T-helper 2 cell treated with Interferon-gamma antibody and Interleukin-4, amounts not matched to agents 100 ng/mL and 5 ng/mL, for 36 hours (primary cell): ENCODE results near the gene RAB21. TPM values are rescaled to one million over a fixed set of nuclear protein-coding genes. Genes with fewer than 3 reads are reported as not detected.
"Not testable (repeated sequence)": the region's sequence is repeated elsewhere in the genome, so short reads cannot be mapped to it uniquely, and the experiment has no call there.

Experiments
- intact Hi-C: fragments of 100-400 bp; cut with micrococcal nuclease; formaldehyde crosslinking; loops from one replicate; pipeline ENCODE4 v1.15.1; 2023
- total RNA-seq: library from RNA; stranded (reverse); gene quantifications from 2 replicates; pipeline ENCODE4 v1.2.3, GENCODE V29; 2022

RAB21 gene
- total RNA-seq, 1 donor from 2014 or later, result 64.7 TPM

DNA sequence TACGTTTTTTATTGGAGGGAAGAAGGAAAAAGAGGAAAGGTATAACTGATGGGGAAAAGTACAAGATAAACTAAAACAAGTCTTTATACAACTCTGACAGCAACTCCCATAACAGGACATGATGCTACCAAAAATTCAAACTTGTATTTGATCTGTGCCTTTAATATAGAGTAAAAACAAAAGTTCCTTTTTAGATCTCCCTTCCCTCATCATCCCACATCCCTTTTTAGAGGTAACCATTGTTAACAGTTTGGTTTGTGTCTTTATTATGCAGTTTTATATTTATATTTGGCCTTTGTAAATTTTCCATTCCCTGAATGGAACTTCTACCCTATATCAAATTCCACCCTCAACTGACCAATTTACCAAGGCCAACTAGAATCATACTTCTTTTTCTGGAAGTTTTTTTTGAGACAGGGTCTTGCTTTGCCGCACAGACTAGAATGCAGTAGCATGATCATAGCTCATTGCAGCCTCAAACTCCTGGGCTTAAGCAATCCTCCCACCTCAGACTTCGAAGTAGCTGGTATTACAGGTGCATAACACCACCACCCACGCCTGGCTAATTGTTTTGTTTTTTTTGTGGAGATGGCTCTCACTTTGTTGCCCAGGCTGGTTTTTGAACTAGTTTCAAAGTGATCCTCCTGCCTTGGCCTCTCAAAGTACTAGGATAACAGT is 36.9 kb downstream of the RAB21 start:
- intact Hi-C loops, result no loop called here

DNA sequence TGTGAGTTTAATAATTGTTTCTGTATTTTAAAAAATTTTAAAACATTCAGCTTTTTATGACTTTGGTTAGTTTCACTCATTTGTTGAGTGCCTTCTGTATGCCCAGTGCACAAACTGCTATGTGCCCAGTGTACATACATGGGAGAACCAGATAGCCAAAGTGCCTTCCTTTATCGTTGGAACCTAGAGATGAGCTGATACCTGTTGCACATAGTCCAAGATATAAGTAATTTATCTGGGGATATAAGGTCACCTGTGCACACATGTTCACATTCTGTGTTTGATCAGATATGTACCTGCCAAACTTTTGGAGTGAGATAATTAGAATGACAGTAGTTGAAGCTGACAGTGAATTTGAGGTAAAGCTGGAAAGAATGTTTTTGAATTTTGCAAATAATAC is 37.9 kb downstream of the RAB21 start:
- intact Hi-C loops, result no loop called here

DNA sequence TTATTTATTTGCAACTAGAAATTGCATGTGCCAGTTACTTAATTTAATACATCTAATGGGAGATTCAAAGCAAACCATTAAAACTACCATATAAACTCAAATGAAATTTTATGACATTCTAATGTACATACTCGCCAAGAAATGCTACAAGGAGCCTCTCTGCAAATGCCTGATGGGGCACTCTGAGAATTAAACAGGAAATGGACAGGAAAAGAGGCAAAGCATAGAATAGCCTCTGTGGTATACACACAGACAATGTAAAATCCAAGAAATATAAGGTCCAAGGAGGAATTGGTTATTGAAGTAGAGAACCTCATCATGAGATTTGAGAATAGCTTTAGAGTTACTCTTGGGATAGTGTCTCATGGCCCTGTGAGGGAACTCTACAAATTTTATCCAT is 41.2 kb downstream of the RAB21 start:
- intact Hi-C loops, result no loop called here

DNA sequence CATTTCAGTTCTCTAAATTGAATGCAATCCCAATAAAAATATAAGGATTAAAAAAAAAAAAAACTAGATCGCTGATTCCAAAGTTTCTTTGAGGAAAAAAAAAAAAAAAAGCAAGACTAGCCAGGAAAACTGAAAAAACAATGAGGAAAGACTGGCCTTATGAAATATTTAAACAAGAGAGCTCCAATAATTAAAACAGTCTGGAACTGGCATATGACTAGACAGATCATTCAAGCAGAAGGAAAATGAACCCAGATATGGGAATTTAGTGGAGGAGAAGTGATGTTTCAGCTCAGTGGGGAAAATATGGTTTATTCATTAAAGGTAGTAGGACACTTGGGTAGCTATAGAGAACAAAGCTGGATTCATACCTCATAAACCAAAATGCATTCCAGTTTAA is 42.9 kb downstream of the RAB21 start:
- intact Hi-C loops, result no loop called here

DNA sequence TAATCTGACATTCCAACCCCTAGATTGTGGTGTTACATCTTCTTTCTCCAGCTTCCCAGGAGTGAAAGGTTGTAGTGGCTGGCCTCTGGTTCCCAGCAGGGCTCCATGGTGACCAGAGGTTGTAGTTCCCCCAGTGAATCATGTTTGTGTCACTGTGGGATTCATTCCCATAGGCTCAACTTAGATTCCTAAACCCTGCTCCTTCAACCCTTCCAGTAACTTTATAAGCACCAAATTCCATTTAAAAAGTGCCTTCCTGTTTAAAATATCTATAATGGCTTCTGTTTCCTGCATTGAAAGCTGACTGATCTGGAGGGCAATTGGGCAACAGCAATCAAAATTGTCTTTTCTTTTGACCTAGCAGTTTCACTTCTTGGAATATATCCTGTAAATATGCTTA is 44.4 kb downstream of the RAB21 start:
- intact Hi-C loops, result no loop called here

DNA sequence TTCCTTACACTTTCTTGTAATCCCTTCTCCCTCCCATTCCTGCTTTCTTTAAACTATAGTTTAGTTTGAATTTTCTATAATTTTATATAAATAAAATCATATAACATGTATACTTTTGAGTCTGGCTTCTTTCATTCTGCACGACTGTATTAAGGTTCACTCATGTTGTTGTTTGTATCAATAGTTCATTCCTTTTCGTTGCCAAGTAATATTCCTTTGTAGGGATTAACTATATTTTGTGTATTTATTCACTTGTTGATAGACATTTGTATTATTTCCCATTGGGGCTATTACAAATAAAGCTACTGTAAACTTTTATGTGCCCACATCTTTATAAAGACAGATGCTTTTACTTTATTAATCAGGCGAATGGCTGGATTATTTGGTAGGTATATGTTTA is 45.5 kb downstream of the RAB21 start:
- intact Hi-C loops, result no loop called here

DNA sequence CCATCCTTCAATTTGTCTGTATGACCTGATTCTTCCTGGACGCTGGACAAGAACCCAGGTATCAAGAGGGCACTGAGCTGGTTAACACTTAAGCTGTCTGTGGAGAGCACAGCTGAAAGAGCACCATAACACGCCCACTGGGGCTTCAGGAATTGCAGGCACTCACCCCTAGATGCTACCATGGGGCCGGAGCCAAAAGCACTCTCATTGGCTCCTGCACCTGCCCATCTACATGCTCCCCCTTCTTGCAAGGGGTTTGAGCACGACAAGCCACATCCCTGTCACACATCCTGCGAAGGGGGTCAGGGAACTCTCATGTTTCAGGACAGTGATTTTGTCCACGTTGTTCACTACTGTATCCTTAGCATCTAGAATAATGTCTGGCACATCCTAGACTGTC is 49.8 kb downstream of the RAB21 start:
- intact Hi-C loops, result no loop called here

DNA sequence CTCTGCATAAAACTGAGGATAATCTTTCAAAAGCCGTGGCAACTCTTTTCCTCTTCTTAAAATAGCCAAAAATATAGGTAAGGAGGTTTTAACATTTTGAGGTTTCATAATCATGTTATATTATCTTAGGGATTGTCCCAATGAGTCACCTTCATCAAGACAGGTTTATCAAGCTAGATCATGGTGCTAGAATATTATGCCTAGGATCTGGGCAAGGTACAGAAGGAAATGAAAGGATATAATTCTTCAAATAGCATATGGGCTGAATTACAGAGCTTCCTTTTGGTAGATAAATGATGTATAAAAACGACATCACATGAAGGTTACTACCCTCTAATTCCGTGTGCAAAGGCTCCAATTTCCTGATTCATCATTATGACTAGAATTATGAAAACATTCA is 56.3 kb downstream of the RAB21 start:
- intact Hi-C loops, result no loop called here

DNA sequence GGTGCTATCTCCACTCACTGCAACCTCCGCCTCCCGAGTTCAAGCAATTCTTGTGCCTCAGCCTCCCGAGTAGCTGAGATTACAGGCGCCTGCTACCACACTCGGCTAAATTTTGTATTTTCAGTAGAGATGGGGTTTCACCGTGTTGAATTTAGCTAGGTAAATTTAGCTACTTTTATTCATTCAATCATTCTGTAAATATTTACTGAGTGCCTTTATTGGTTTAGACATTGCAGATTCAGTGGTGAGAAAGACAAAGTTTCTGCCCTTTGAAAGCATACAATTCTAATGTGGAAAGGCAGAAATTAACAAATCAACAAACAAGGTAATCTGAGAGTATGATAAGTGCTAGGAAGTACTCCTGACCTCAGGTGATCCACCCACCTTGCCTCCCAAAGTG is 60.6 kb downstream of the RAB21 start:
- intact Hi-C loops, result not testable (repeated sequence)

DNA sequence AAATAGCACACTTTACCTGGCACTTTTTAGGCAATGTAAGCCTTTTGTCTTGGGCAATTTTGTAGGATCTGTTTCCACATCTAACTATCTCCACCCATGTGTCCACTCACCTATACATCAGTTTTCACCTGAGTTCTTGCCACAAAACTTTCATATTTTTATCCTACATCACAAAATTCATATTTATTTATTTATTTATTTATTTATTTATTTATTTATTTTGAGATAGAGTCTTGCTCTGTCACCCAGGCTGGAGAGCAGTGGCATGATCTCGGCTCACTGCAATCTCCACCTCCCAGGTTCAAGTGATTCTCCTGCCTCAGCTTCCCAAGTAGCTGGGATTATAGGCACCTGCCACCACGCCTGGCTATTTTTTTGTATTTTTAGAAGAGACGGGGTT is 67.4 kb downstream of the RAB21 start:
- intact Hi-C loops, result not testable (repeated sequence)

DNA sequence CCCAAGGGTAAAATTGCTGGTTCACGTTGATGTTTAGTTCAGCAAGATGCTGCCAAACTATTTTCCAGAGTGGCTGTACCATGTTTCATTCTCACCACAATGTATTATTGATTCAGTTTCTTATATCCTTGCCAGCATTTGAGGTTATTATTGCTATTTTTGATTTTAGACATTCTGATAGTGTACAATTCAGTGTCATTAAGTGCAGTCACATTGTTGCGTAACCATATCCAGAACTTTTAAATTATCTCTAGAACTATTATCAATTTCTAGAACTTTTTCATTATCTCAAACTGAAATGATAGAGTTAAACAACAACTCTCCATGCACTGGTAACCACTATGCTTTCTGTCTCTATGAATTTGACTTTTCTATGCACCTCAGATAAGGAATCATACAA is 74.2 kb downstream of the RAB21 start:
- intact Hi-C loops, result no loop called here

DNA sequence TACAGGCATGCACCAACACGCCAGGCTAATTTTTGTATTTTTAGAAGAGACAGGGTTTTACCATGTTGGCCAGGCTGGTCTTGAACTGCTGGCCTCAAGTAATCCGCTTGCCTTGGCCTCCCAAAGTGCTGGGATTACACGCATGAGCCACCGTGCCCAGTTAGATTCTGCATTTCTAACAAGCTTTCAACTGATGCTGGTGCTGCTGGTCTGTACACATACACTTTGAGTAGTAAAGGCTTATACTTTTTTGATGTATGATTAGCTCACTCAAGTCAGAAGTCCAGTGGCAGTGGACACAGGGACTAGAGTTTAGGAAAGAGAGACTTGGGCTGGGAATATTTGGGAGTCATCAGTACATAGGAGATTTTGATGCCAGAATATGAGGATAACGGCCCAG is 82.7 kb downstream of the RAB21 start:
- intact Hi-C loops, result loop anchor here (5.0 kb wide), 1 partner anchor 100 kb away; the partner anchor contains the start of gene TPH2

DNA sequence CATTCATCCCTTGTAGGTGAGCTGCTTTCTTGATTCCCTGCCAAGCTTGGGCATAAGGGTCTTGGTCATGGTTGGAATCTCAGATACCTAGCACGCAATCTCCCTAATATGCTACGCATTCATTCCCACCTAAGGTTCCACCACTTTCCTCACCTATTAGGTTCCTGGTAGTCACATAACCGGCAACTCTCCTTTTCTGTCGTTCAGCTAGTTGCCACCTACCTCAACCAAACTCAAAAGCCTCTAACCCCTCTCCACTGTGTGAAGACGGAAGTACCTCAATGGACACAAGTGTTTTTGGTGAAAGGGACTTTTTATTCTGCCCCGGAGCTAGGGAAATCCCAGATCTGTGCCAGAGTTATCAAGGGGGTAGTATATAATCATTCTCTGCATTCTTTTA is 83.6 kb downstream of the RAB21 start:
- intact Hi-C loops, result loop anchor here (2.0 to 5.0 kb wide), 2 partner anchors 99 to 1595 kb away; partner anchors contain the start of genes CNOT2 and TPH2

DNA sequence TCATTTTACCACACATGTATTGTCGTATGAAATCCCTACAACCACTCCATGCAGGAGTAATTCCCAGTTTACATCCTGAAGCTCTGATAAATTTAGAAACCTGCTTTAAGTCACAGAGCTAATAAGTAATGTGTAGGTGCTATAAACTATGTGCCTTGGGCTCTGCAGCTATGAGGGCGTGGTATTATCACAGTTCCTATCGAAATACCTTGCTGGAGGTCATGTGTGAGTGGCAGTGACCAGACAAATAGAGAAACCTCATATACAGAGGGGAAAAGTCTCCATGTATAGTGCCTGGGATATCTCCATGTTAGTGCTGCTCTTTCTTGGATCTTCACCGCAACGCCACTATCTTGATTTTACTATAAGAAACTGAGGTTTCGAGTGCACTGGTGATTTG is 84.0 kb downstream of the RAB21 start:
- intact Hi-C loops, result loop anchor here (1.0 to 5.0 kb wide), 5 partner anchors 84 to 1596 kb away; partner anchors contain the start of genes CNOT2, RAB21, TMEM19 and TPH2

DNA sequence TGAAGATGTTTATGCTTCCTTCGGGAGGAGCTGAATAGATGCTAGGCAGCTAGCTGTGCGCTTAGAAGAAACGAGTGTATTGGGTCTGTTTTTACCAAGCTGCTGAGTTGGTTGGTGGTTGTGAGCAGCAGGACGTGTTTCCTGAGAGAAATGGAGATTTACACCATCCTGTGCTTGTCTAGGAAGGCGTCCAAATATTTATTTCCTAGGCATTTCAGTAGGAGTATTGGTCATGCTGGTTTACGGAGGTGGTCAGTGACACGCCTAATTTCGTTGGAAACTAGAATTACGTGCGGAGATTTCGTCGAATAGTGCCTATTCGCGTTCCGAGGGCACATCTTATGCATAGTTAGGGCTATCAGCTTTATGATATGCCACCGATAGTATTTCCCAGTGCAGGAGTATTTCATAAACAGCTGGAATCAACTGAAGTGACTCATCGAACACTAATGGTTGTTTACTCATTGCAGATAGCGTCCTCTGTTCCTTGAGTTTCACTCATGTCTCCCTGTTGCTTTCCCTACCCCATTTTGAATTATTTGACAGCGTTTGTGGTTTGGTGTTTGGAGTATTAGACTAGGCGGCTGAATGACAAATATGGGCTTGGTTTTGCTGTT is 85.7 kb downstream of the RAB21 start:
- intact Hi-C loops, result loop anchor here (10.0 kb wide), 1 partner anchor 1476 kb away; the partner anchor contains the start of gene KCNMB4

DNA sequence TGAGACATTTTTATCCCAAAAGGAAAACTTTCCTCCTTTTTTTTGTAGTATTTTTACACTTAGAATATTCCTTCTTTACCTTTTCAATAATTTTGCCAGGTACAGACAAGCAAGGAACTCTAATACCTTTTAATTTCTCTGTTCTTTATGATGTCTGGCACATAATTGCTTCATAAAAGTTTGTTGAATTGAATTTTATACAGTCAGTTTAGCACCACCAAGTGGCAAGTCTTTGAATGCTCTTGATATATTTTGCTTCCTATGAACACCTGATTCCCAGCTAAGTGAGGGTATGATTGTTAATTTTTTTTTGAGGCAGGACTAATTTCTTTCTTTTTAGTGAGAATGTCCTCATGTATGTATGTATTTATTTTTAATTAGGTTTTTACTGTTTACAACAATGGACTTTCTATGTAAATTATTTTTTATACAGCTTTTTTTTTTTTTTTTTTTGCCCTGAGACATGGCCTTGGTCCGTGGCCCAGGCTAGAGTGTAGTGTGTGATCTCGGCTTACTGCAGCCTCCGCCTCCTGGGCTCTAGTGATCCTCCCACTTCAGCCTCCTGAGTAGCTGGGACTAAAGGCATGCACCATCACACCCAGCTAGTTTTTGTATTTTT is 91.8 kb downstream of the RAB21 start:
- intact Hi-C loops, result loop anchor here (1.0 to 10.0 kb wide), 2 partner anchors 66 to 1482 kb away; partner anchors contain the start of gene KCNMB4

DNA sequence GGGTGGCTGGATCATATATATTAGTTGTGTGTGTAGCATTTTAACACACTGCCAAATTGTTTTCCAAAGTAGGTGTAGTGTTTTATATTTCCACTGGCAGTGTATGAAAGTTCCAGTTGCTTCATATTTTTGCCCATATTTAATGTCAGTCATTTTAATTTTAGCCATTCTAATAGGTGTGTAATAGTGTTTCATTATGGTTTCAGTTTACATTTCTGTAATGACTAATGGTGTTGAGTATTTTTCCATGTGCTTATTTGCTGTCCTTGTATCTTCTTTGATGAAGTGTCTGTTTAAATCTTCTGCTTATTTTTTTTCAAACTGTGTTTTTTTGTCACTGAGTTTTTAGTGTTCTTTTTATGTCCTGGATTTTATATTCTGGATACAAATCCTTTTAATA is 93.5 kb downstream of the RAB21 start:
- intact Hi-C loops, result loop anchor here (10.0 kb wide), 1 partner anchor 1483 kb away; the partner anchor contains the start of gene KCNMB4

DNA sequence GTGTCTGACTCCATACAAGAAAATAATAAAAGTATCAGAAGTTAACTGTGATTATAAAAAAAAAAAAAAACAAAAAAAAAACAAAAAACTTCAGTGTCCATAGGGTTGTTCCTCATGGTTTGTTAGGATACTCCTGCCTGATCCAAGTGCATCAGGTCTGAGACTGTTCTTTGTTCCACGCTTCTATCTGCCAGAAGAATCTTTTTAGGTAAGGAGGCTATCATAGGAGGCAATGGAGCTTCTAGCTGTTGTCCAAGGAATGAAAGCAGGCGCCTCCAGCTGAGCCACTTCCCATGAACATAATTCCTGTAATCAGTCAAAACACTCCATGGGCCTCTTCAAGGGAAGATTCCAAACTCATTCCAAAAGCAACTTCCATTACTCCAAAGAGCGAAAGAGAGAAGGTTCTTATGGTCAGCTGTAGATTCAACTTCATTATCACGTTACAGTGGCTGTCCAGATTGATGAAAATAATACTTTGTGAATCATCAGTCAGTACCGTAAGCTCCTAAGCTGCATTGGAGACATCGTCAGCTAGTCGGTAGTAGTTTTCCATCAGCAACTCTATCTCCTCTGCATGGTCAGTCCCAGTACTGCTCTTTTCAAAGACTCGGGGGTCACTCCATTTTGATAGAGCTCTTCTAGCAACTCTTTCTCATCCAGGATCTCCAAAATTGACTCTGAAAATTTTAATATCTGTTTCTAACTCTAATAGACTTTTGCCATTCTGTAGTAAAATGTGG is 94.6 kb downstream of the RAB21 start:
- intact Hi-C loops, result loop anchor here (10.0 kb wide), 1 partner anchor 1484 kb away; the partner anchor contains the start of gene KCNMB4
